ENCODE measurements around the gene HS1BP3. TPM values are rescaled to one million over a fixed set of nuclear protein-coding genes. Genes with fewer than 3 reads are reported as not detected.

HS1BP3 gene
- total RNA-seq, 1 donor from 2014 or later, result 23.1 TPM

DNA sequence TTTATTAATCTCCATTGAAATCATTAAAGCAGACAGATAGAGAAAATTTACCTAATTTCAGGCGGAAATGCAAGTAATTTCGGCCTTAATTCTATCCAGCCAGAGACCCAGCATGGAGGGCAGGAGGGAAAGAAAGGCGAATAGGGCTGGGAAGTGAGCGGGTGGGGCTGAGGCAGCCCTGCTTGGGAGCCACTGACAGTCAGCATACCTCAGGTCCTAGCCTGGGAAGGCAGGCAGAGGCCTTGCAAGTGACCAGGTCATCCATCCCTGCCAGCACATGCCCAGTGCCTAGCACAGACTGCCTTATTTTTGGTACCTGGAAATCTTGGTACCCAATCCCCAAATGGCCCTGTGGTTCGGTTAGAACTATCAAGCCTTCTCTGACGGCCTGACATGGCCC lies 17.6 kb upstream of the HS1BP3 start:
- TF ChIP-seq POLR2A (IDR thresholded peaks at IDR 0.05) (no peak), CTCF (IDR thresholded peaks at IDR 0.05) (no peak), POLR2AphosphoS5 (IDR thresholded peaks at IDR 0.05; ENCODE audit: insufficient read depth in 1 of 2, low read depth in 1 of 2) (no peak)
- H3K36me3 ChIP-seq, result no peaks in the 10 kb centered on the region
- no peaks in the 10 kb centered on the region for H3K27me3 ChIP-seq
- intact Hi-C loops (cut with DNase I), result loop anchor here (10.0 kb wide), 1 partner anchor 446 kb away; no protein-coding TSS in a partner anchor
- H3K27ac ChIP-seq, result peak overlapping the region; percentile 87
- no peak for DNase-seq (ENCODE audit: extremely low spot score in 2 of 2)
- H3K4me1 ChIP-seq, result peaks cover 45% of the 10 kb centered on the region
- H3K4me3 ChIP-seq, result peak overlapping the region; percentile 57 to 60
- no peaks in the 10 kb centered on the region for H3K9me3 ChIP-seq

DNA sequence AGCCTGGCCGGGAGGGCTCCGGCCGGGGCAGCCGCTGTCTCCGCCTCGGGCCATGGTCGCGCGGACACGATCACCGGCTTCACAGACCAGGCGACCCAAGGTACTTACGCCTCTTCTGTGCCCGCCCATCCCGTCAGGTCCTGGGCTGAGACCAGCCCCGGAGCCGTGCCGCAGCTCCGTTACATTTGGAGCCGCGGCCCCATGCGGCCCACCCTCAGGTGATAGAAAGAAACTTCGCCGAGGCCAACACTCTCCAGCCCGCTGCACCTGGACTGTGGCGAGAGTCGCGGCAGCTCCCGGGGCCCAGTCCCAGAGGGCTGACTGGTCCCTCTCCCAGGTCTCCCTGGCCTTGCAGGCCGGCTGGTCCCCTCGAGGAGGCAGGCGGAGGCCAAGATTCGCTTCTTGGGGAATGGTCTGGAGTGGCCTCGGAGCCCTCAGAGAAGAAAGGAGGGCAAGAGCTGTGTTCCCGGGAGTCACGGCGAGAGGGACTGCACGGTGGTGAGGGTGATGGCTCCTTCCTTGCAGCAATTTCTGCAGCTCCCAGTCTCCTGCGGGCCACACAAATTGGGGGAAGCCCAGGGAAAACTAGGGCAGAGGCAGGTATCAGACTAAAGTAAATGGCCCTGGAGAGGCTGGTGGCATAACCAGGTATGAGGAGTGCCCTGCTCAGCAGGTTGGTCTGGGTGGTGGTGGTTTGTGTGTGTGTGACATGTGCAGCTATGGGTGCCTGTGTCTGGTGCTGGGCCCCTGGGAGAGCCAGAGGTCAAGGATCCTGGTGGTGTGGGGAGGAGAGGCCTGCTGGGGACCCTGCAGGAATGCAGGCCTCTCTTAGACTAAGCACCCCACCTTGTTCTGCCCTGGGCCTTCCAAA lies 16.9 kb upstream of the HS1BP3 start:
- Histone ChIP-seq H3K27me3 (no peaks in the 10 kb centered on the region), H3K9me3 (no peaks in the 10 kb centered on the region), H3K4me3 (peak overlapping the region; percentile 57 to 60), H3K36me3 (no peaks in the 10 kb centered on the region), H3K27ac (peak overlapping the region; percentile 87), H3K4me1 (peaks cover 45% of the 10 kb centered on the region)
- TF ChIP-seq POLR2AphosphoS5 (IDR thresholded peaks at IDR 0.05; ENCODE audit: insufficient read depth in 1 of 2, low read depth in 1 of 2), result peak in 1 of 2 donors; percentile 32
- no peak for TF ChIP-seq POLR2A (IDR thresholded peaks at IDR 0.05)
- intact Hi-C loops (cut with DNase I), result loop anchor here (10.0 kb wide), 1 partner anchor 447 kb away; no protein-coding TSS in a partner anchor
- no peak for DNase-seq (ENCODE audit: extremely low spot score in 2 of 2)

GRCh38 chr2:20667151-20667530 lies 16.2 kb upstream of the HS1BP3 start:
- peaks cover 45% of the 10 kb centered on the region for H3K4me1 ChIP-seq
- no peaks in the 10 kb centered on the region for H3K9me3 ChIP-seq
- H3K4me3 ChIP-seq, result peak overlapping the region; percentile 57 to 60
- TF ChIP-seq CTCF (IDR thresholded peaks at IDR 0.05) (no peak), POLR2A (IDR thresholded peaks at IDR 0.05) (no peak), POLR2AphosphoS5 (IDR thresholded peaks at IDR 0.05; ENCODE audit: insufficient read depth in 1 of 2, low read depth in 1 of 2) (no peak)
- H3K27me3 ChIP-seq, result no peaks in the 10 kb centered on the region
- intact Hi-C loops (cut with DNase I), result loop anchor here (10.0 kb wide), 1 partner anchor 448 kb away; no protein-coding TSS in a partner anchor
- H3K36me3 ChIP-seq, result no peaks in the 10 kb centered on the region
- DNase-seq (ENCODE audit: extremely low spot score in 2 of 2), result no peak
- H3K27ac ChIP-seq, result peak overlapping the region; percentile 87

- intact Hi-C loops (cut with DNase I), result loop anchor here (10.0 kb wide), 1 partner anchor 448 kb away; no protein-coding TSS in a partner anchor
- H3K36me3 ChIP-seq, result no peaks in the 10 kb centered on the region
- H3K27me3 ChIP-seq, result no peaks in the 10 kb centered on the region
- no peak for DNase-seq (ENCODE audit: extremely low spot score in 2 of 2)
- peaks cover 49% of the 10 kb centered on the region for H3K4me1 ChIP-seq
- peak within 1 kb of the TSS; percentile 57 to 60 for H3K4me3 ChIP-seq
- TF ChIP-seq POLR2A (IDR thresholded peaks at IDR 0.05), result no peak
- peak in 1 of 2 donors; percentile 54 for TF ChIP-seq POLR2AphosphoS5 (IDR thresholded peaks at IDR 0.05; ENCODE audit: insufficient read depth in 1 of 2, low read depth in 1 of 2)
- TF ChIP-seq CTCF (IDR thresholded peaks at IDR 0.05), result peak in 2 of 3 experiments; percentile 8 to 53
- H3K27ac ChIP-seq, result peak within 1 kb of the TSS; percentile 87
- no peaks in the 10 kb centered on the region for H3K9me3 ChIP-seq
These were observed 15.6 kb upstream of the HS1BP3 start, which contains the start of gene GDF7 for GRCh38 chr2:20666304-20667150. Gene GDF7, plus strand, starts transcription at chr2:20667144. Its CDS starts 96 bp downstream, at chr2:20667240.

- intact Hi-C loops (cut with DNase I), result loop anchor here (10.0 kb wide), 1 partner anchor 449 kb away; no protein-coding TSS in a partner anchor
- H3K9me3 ChIP-seq, result no peaks in the 10 kb centered on the region
- H3K4me1 ChIP-seq, result peaks cover 45% of the 10 kb centered on the region
- H3K27ac ChIP-seq, result peak overlapping the region; percentile 83
- no peak for TF ChIP-seq POLR2AphosphoS5 (IDR thresholded peaks at IDR 0.05; ENCODE audit: insufficient read depth in 1 of 2, low read depth in 1 of 2)
- TF ChIP-seq POLR2A (IDR thresholded peaks at IDR 0.05), result no peak
- TF ChIP-seq CTCF (IDR thresholded peaks at IDR 0.05), result no peak
- no peaks in the 10 kb centered on the region for H3K36me3 ChIP-seq
- H3K4me3 ChIP-seq, result peak overlapping the region; percentile 57 to 60
- DNase-seq (ENCODE audit: extremely low spot score in 2 of 2), result no peak
- H3K27me3 ChIP-seq, result no peaks in the 10 kb centered on the region
These were observed 15.1 kb upstream of the HS1BP3 start for GRCh38 chr2:20666005-20666303.
